K562 (cell line): ENCODE results near the gene FILIP1L. TPM values are rescaled to one million over a fixed set of nuclear protein-coding genes. Genes with fewer than 3 reads are reported as not detected.

Source experiments
- ATAC-seq: fragments of 200-7000 bp; cut with Tn5 transposase; 3 replicates; pipeline ENCODE4 v1.9.1; 2020; ENCODE audit warnings: moderate library complexity
- BruUV-seq: library from RNA; stranded (reverse); fragments of 400-500 nt; replicated peaks from 2 replicates; lab custom pipeline; 2021; lab: Mats Ljungman, UMichigan
- CTCF ChIA-PET: fragments of 300-600 bp; formaldehyde crosslinking; extraction: SDS; loops from one replicate; lab custom pipeline; 2021; ENCODE audit warnings: low intra/inter-chr PET ratio; lab: Yijun Ruan, JAX
- POLR2A ChIA-PET: fragments of 300-600, 350-650 bp; sonication (Branson Sonifier 250); formaldehyde crosslinking; extraction: SDS; loops from one replicate; lab custom pipeline; 2021; ENCODE audit warnings: antibody characterized with exemption, inconsistent platforms; lab: Yijun Ruan, JAX
- DNase-seq, 4 experiments: peaks; one replicate each; pipeline versions ENCODE4 v3.0.0 to v3.0.0-alpha.2; 2011 to 2018; ENCODE audit warnings: low spot score in 3 of 4, mixed read lengths in 3 of 4; ENCODE audit errors: extremely low read depth in 1 of 4
- FAIRE-seq: peaks from 2 replicates; lab custom pipeline; 2011; peaks lifted over from hg19 to GRCh38; lab: Jason Lieb, UNC
- H2AFZ ChIP-seq: 2 replicates; pipeline ENCODE4 v1.6.0; 2011; ENCODE audit warnings: low read depth, low read length, control low read depth, inconsistent platforms
- H3K27ac ChIP-seq: fragments of 200-600 bp; 3 replicates; pipeline ENCODE4 v1.8.0; 2011; ENCODE audit warnings: low read depth, mild to moderate bottlenecking, control low read depth, inconsistent platforms, low read length, moderate library complexity, mixed read lengths; ENCODE audit errors: extremely low read depth
- H3K27me3 ChIP-seq, 2 experiments: fragments of 300-600 bp in 1 of 2; 2 replicates in 1 of 2; 3 replicates in 1 of 2; pipeline versions ENCODE4 v1.6.0 to v1.8.0; 2011; ENCODE audit warnings: inconsistent platforms in 2 of 2, low read length in 2 of 2, mild to moderate bottlenecking in 1 of 2, mixed read lengths in 1 of 2, moderate library complexity in 1 of 2; ENCODE audit not compliant: control insufficient read depth in 2 of 2, insufficient read depth in 2 of 2
- H3K36me3 ChIP-seq: fragments of 300-600 bp; 3 replicates; pipeline ENCODE4 v1.8.0; 2011; ENCODE audit warnings: mild to moderate bottlenecking, low read length, inconsistent platforms; ENCODE audit not compliant: control insufficient read depth, insufficient read depth
- H3K4me1 ChIP-seq, 2 experiments: fragments of 200-600 bp in 1 of 2; replicated peaks in 1 of 2; 2 replicates in 1 of 2; 3 replicates in 1 of 2; pipeline versions ENCODE4 v1.5.1 to v1.8.0; 2011; ENCODE audit warnings: inconsistent platforms in 2 of 2, low read length in 2 of 2, mild to moderate bottlenecking in 1 of 2, mixed read lengths in 1 of 2, moderate library complexity in 1 of 2; ENCODE audit not compliant: control insufficient read depth in 2 of 2, insufficient read depth in 2 of 2
- H3K4me2 ChIP-seq: 2 replicates; pipeline ENCODE4 v1.6.1; 2011; ENCODE audit warnings: low read length, control low read depth, inconsistent platforms, mixed read lengths; ENCODE audit not compliant: insufficient read depth
- H3K4me3 ChIP-seq: fragments of 200-600 bp; sonication (generic), shearing (Covaris generic); 2 replicates; pipeline ENCODE4 v1.5.1; 2016; ENCODE audit warnings: control low read depth, inconsistent platforms
- H3K79me2 ChIP-seq: fragments of 200-600 bp; 3 replicates; pipeline ENCODE4 v1.8.0; 2011; ENCODE audit warnings: low read length, inconsistent platforms; ENCODE audit not compliant: control insufficient read depth, insufficient read depth
- H3K9ac ChIP-seq, 2 experiments: 2 replicates each; pipeline versions ENCODE4 v1.6.0 to v1.6.1; 2011; ENCODE audit warnings: low read depth in 2 of 2, low read length in 2 of 2, control low read depth in 1 of 2, inconsistent platforms in 1 of 2, mild to moderate bottlenecking in 1 of 2, mixed read lengths in 1 of 2; ENCODE audit not compliant: insufficient read depth in 1 of 2
- H3K9me1 ChIP-seq: one replicate; pipeline ENCODE4 v1.6.0; 2011; ENCODE audit warnings: inconsistent platforms, mild to moderate bottlenecking, low read length, moderate library complexity; ENCODE audit not compliant: control insufficient read depth, insufficient read depth
- H3K9me3 ChIP-seq: replicated peaks from 2 replicates; pipeline ENCODE4 v1.5.1; 2011; ENCODE audit warnings: low read depth, low read length, inconsistent platforms; ENCODE audit not compliant: control insufficient read depth, insufficient read depth
- H4K20me1 ChIP-seq: replicated peaks from 2 replicates; pipeline ENCODE4 v1.6.1; 2011; ENCODE audit warnings: low read length, inconsistent platforms, mixed read lengths; ENCODE audit not compliant: control insufficient read depth, insufficient read depth
- ATF7 ChIP-seq: fragments of 450-650 bp; IDR thresholded peaks from 2 replicates; pipeline ENCODE4 v1.7.1; 2014; ENCODE audit warnings: mild to moderate bottlenecking, moderate library complexity
- CEBPG ChIP-seq, 3 experiments: fragments of 200-800 bp in 1 of 3; sonication (Bioruptor generic) in 1 of 3; sonication (generic) in 1 of 3; formaldehyde crosslinking in 1 of 3; IDR thresholded peaks in 2 of 3; conservative IDR thresholded peaks in 1 of 3; 2 replicates each; pipeline versions ENCODE4 v1.6.1 to v1.8.0; 2016 to 2022; ENCODE audit warnings: missing compliant biosample characterization in 2 of 3, missing genetic modification characterization in 2 of 3, mild to moderate bottlenecking in 1 of 3, missing genetic modification reagents in 1 of 3
- EP400 ChIP-seq: fragments of 450-650 bp; IDR thresholded peaks from 2 replicates; pipeline ENCODE4 v1.6.1; 2017; ENCODE audit warnings: antibody characterized with exemption, mild to moderate bottlenecking, moderate library complexity
- GABPA ChIP-seq: fragments of 200-800 bp; sonication (Bioruptor generic); conservative IDR thresholded peaks from 2 replicates; pipeline ENCODE4 v1.6.1; 2016; ENCODE audit warnings: low read depth, missing genetic modification characterization, missing compliant biosample characterization
- TOE1 ChIP-seq, 2 experiments: fragments of 450-650 bp in 1 of 2; sonication (generic) in 1 of 2; formaldehyde crosslinking in 1 of 2; IDR thresholded peaks; 2 replicates each; pipeline versions ENCODE4 v1.7.1 to v1.8.0; 2016 to 2022; ENCODE audit warnings: borderline replicate concordance in 2 of 2, mild to moderate bottlenecking in 2 of 2, antibody characterized with exemption in 1 of 2, inconsistent platforms in 1 of 2, low read depth in 1 of 2, missing genetic modification reagents in 1 of 2, moderate library complexity in 1 of 2
- WGBS: fragments of 100-300 bp; shearing (Covaris generic); methylation state at CpG from one replicate; pipeline ENCODE4 v1.1.6; 2016; ENCODE audit warnings: low coverage, mixed read lengths; ENCODE audit not compliant: insufficient coverage; ENCODE audit errors: missing lambda C conversion rate; 5-methylcytosine and 5-hydroxymethylcytosine counted together
- in situ Hi-C: fragments of 300-500 bp; cut with MboI; formaldehyde crosslinking; loops from 4 replicates; pipeline ENCODE4 v1.15.0; 2018; ENCODE audit warnings: inconsistent platforms, mixed read lengths
- intact Hi-C: fragments of 100-400 bp; cut with micrococcal nuclease; formaldehyde crosslinking; loops from 2 replicates; pipeline ENCODE4 v1.14.2; 2022
- polyA plus RNA-seq, 8 experiments: library from polyadenylated mRNA; depleted of rRNA in 4 of 8; stranded (reverse) in 5 of 8; unstranded in 3 of 8; fragments of >200 nt; fragmentation: Nextera tagmentation in 2 of 8; fragmentation: Illumina TruSeq in 1 of 8; extraction: Ambion mirVana in 2 of 8; extraction: Trizol in 1 of 8; gene quantifications; 2 replicates each; pipeline versions ENCODE4 v1.2.1 to v1.2.3, GENCODE V29; 2011 to 2014; ENCODE audit warnings: inconsistent platforms in 1 of 8, missing spikeins in 1 of 8
- total RNA-seq, 7 experiments: library from RNA; depleted of rRNA in 6 of 7; stranded (reverse); fragments of >200 nt in 6 of 7; fragmentation: Illumina TruSeq in 2 of 7; extraction: Trizol in 2 of 7; gene quantifications; 2 replicates each; pipeline versions ENCODE4 v1.2.1 to v1.2.3, GENCODE V29; 2011 to 2021; ENCODE audit warnings: low replicate concordance in 1 of 7
- TF ChIP-seq, protein P1 (sequence below), 2 experiments: fragments of 450-650 bp; IDR thresholded peaks; 2 replicates each; pipeline ENCODE4 v1.6.1; 2016
- TF ChIP-seq, protein P2 (sequence below): fragments of 450-650 bp; formaldehyde crosslinking; IDR thresholded peaks from 2 replicates; pipeline ENCODE4 v1.4.0; 2022; ENCODE audit warnings: mild to moderate bottlenecking, moderate library complexity
- TF ChIP-seq, protein P3 (sequence below), 2 experiments: fragments of 450-650 bp in 1 of 2; sonication (generic) in 1 of 2; formaldehyde crosslinking in 1 of 2; IDR thresholded peaks in 1 of 2; conservative IDR thresholded peaks in 1 of 2; 2 replicates each; pipeline versions ENCODE4 v1.6.1 to v1.8.1; 2016 to 2023; ENCODE audit warnings: mild to moderate bottlenecking in 2 of 2, moderate library complexity in 2 of 2, inconsistent platforms in 1 of 2, missing genetic modification reagents in 1 of 2
- TF ChIP-seq, protein P4 (sequence below), 3 experiments: fragments of 200-800 bp in 1 of 3; fragments of 250-450 bp in 1 of 3; fragments of 450-650 bp in 1 of 3; sonication (Bioruptor Pico) in 1 of 3; sonication (Bioruptor generic) in 1 of 3; formaldehyde crosslinking in 1 of 3; IDR thresholded peaks; 2 replicates each; pipeline versions ENCODE4 v1.6.1 to v1.8.0; 2016 to 2022; ENCODE audit warnings: mild to moderate bottlenecking in 2 of 3, missing genetic modification characterization in 2 of 3, missing compliant biosample characterization in 1 of 3, moderate library complexity in 1 of 3

FILIP1L gene
- total and polyA plus RNA-seq, 9 of the 15 experiments (the other 6 are each of a cell fraction or from before 2014, with no cell fraction given), result 0.50 to 2.1 (median 1.1) TPM

DNA sequence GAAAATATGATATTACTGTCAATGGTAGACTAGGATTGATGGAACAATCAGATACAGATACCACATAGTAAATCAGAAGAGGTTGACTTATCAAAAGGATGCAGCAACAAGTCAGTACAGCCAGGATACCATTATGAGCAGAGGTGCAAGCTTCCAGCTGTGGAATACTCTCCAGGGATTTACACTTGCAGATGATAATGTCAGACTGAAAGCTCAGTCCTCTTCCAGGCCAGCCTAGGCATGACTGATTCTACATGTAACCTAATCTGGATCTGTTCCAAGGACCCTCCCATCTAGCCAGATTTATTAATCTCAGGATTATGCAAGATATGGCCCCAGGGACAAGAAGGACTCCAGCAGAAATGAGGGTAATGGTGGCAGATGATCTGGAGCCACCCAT is 8.2 kb downstream of the FILIP1L start (continued):
- TF ChIP-seq, protein P1, sequence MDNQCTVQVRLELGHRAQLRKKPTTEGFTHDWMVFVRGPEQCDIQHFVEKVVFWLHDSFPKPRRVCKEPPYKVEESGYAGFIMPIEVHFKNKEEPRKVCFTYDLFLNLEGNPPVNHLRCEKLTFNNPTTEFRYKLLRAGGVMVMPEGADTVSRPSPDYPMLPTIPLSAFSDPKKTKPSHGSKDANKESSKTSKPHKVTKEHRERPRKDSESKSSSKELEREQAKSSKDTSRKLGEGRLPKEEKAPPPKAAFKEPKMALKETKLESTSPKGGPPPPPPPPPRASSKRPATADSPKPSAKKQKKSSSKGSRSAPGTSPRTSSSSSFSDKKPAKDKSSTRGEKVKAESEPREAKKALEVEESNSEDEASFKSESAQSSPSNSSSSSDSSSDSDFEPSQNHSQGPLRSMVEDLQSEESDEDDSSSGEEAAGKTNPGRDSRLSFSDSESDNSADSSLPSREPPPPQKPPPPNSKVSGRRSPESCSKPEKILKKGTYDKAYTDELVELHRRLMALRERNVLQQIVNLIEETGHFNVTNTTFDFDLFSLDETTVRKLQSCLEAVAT (IDR thresholded peaks at IDR 0.05), result no peak
- TF ChIP-seq TOE1 (IDR thresholded peaks at IDR 0.05; ENCODE audit: borderline replicate concordance) (no peak), TOE1 (CRISPR knock-in tag; IDR thresholded peaks at IDR 0.05; ENCODE audit: borderline replicate concordance, low read depth) (no peak)

DNA sequence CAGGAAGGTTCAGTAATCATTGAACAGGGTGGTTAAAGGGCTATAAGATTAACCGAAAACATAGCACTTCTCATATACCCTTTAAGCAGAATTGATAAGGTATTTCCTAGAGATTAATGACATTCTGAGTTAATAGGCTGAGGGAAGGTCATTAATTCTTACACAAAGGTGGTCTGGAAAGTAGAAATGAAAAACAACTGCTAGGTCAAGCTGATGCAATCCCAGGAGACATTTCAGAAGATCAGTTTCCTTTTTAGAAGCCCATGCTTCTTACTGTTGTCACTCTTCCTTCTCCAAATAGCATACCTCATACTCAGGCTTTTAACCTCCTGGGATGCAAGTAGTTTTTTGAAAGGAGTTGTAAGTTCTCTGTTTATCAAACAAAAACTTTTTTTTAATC is 8.8 kb downstream of the FILIP1L start:
- ATAC-seq (peak; percentile 43; the same call in 2 of the 3 replicates), FAIRE-seq (no peak), DNase-seq (no peak)
- no peak overlapping the region for H3K9ac ChIP-seq
- peaks cover 0 to 12% of the 10 kb centered on the region in 2 experiments; a peak in 3 of 5 replicates for H3K4me1 ChIP-seq
- no peaks in the 10 kb centered on the region for H3K79me2 ChIP-seq
- H3K27me3 ChIP-seq, result no peaks in the 10 kb centered on the region
- no peak overlapping the region for H3K27ac ChIP-seq
- no peaks in the 10 kb centered on the region for H3K9me1 ChIP-seq
- in situ Hi-C loops, result no loop called here
- H4K20me1 ChIP-seq, result no peaks in the 10 kb centered on the region
- intact Hi-C loops, result no loop called here
- ChIA-PET CTCF (no interaction called here), POLR2A (interaction anchor here (0.6 to 1.0 kb wide), 2 partner anchors 15 to 1634 kb away, joined by 3 to 4 read pairs; no protein-coding TSS in a partner anchor)
- WGBS, result 35% methylated on average over 1 of the region's 1 CpG
- no peaks in the 10 kb centered on the region; the same call in 1 of the 2 replicates for H3K9me3 ChIP-seq
- H3K36me3 ChIP-seq, result no peaks in the 10 kb centered on the region; the same call in 2 of the 3 replicates
- H3K4me3 ChIP-seq, result no peak overlapping the region
- no peak overlapping the region for H3K4me2 ChIP-seq
- no peak overlapping the region for H2AFZ ChIP-seq
- no TSS peak for BruUV-seq
- TF ChIP-seq, protein P2, sequence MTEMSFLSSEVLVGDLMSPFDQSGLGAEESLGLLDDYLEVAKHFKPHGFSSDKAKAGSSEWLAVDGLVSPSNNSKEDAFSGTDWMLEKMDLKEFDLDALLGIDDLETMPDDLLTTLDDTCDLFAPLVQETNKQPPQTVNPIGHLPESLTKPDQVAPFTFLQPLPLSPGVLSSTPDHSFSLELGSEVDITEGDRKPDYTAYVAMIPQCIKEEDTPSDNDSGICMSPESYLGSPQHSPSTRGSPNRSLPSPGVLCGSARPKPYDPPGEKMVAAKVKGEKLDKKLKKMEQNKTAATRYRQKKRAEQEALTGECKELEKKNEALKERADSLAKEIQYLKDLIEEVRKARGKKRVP (CRISPR knock-in tag), result peak; percentile 79; the same call in 1 of the 2 replicates
- TF ChIP-seq GABPA (tag) (peak; percentile 12; the same call in 1 of the 2 replicates), ATF7 (0 out of 2 replicates have a peak, but pooled peaks have one; percentile 21), CEBPG (CRISPR knock-in tag; IDR thresholded peaks at IDR 0.05) (peak; percentile 77; the same call in 1 of the 2 replicates), CEBPG (tag; conservative IDR thresholded peaks at IDR 0.05 in 1 of 2, IDR thresholded peaks at IDR 0.05 in 1 of 2) (peak; percentile 71 to 79), EP400 (peak; percentile 52)
- TF ChIP-seq, protein P3, sequence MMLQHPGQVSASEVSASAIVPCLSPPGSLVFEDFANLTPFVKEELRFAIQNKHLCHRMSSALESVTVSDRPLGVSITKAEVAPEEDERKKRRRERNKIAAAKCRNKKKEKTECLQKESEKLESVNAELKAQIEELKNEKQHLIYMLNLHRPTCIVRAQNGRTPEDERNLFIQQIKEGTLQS (IDR thresholded peaks at IDR 0.05), result peak; percentile 67; the same call in 1 of the 2 replicates
- TF ChIP-seq, protein P3 (CRISPR knock-in tag; conservative IDR thresholded peaks at IDR 0.05), result no peak
- TF ChIP-seq, protein P4, sequence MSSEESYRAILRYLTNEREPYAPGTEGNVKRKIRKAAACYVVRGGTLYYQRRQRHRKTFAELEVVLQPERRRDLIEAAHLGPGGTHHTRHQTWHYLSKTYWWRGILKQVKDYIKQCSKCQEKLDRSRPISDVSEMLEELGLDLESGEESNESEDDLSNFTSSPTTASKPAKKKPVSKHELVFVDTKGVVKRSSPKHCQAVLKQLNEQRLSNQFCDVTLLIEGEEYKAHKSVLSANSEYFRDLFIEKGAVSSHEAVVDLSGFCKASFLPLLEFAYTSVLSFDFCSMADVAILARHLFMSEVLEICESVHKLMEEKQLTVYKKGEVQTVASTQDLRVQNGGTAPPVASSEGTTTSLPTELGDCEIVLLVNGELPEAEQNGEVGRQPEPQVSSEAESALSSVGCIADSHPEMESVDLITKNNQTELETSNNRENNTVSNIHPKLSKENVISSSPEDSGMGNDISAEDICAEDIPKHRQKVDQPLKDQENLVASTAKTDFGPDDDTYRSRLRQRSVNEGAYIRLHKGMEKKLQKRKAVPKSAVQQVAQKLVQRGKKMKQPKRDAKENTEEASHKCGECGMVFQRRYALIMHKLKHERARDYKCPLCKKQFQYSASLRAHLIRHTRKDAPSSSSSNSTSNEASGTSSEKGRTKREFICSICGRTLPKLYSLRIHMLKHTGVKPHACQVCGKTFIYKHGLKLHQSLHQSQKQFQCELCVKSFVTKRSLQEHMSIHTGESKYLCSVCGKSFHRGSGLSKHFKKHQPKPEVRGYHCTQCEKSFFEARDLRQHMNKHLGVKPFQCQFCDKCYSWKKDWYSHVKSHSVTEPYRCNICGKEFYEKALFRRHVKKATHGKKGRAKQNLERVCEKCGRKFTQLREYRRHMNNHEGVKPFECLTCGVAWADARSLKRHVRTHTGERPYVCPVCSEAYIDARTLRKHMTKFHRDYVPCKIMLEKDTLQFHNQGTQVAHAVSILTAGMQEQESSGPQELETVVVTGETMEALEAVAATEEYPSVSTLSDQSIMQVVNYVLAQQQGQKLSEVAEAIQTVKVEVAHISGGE (CRISPR knock-in tag; IDR thresholded peaks at IDR 0.05), result no peak
